BJ (cell line): ENCODE results near the gene ELMOD1. TPM values are rescaled to one million over a fixed set of nuclear protein-coding genes. Genes with fewer than 3 reads are reported as not detected.

Source experiments
- CTCF ChIA-PET: fragments of 350-600 bp; formaldehyde crosslinking; extraction: SDS; loops from one replicate; lab custom pipeline; 2021; ENCODE audit warnings: antibody characterized with exemption, inconsistent platforms; lab: Yijun Ruan, JAX
- POLR2A ChIA-PET: fragments of 300-600 bp; sonication (Branson Sonifier 250); formaldehyde crosslinking; extraction: SDS; loops from one replicate; lab custom pipeline; 2021; ENCODE audit warnings: antibody characterized with exemption; lab: Charles Lee
- DNase-seq: peaks from one replicate; pipeline ENCODE4 v3.0.0-alpha.2; 2011; ENCODE audit warnings: low read depth
- H3K27me3 ChIP-seq: 2 replicates; pipeline ENCODE4 v1.6.0; 2011; ENCODE audit warnings: low read length; ENCODE audit not compliant: control insufficient read depth, insufficient read depth
- H3K36me3 ChIP-seq: 2 replicates; pipeline ENCODE4 v1.5.1; 2011; ENCODE audit warnings: low read length; ENCODE audit not compliant: control insufficient read depth, insufficient read depth
- H3K4me3 ChIP-seq: 2 replicates; pipeline ENCODE4 v1.5.1; 2011; ENCODE audit warnings: low read depth, mild to moderate bottlenecking, control low read depth, low read length
- CTCF ChIP-seq: IDR thresholded peaks from 2 replicates; pipeline ENCODE4 v1.5.1; 2011; ENCODE audit warnings: low read depth, mild to moderate bottlenecking, control low read depth, inconsistent platforms, low read length, moderate library complexity; ENCODE audit not compliant: insufficient read depth
- polyA plus RNA-seq: library from polyadenylated mRNA; depleted of rRNA; stranded (reverse); fragments of >200 nt; gene quantifications from 2 replicates; pipeline ENCODE4 v1.2.3, GENCODE V29; 2011

The ELMOD1 gene
- polyA plus RNA-seq, 1 experiment, result 0.04 TPM

- CTCF ChIA-PET, result interaction anchor here (0.6 to 1.0 kb wide), 2 partner anchors 42 to 44 kb away, joined by 3 to 4 read pairs; no protein-coding TSS in a partner anchor
Observed at GRCh38 chr11:107648242-107648641, 57.3 kb downstream of the ELMOD1 start.

GRCh38 chr11:107651672-107652071, 60.7 kb downstream of the ELMOD1 start:
- ChIA-PET CTCF (no interaction called here), POLR2A (no interaction called here)
- Histone ChIP-seq H3K36me3 (no peaks in the 10 kb centered on the region), H3K27me3 (no peaks in the 10 kb centered on the region), H3K4me3 (no peak overlapping the region)
- DNase-seq, result no peak
- TF ChIP-seq CTCF, result no peak

More at GRCh38 chr11:107648242-107648641, 57.3 kb downstream of the ELMOD1 start:
- Histone ChIP-seq H3K4me3 (no peak overlapping the region), H3K27me3 (no peaks in the 10 kb centered on the region), H3K36me3 (no peaks in the 10 kb centered on the region)
- POLR2A ChIA-PET, result no interaction called here
- no peak for TF ChIP-seq CTCF
- DNase-seq, result no peak

GRCh38 chr11:107653076-107653475, 62.1 kb downstream of the ELMOD1 start:
- H3K4me3 ChIP-seq, result no peak overlapping the region
- CTCF ChIA-PET, result no interaction called here
- no peak for DNase-seq
- H3K27me3 ChIP-seq, result no peaks in the 10 kb centered on the region
- POLR2A ChIA-PET, result no interaction called here
- no peaks in the 10 kb centered on the region for H3K36me3 ChIP-seq
- TF ChIP-seq CTCF, result no peak

- CTCF ChIA-PET, result no interaction called here
- POLR2A ChIA-PET, result no interaction called here
- H3K4me3 ChIP-seq, result no peak overlapping the region
- no peak for TF ChIP-seq CTCF
- no peaks in the 10 kb centered on the region for H3K36me3 ChIP-seq
- peaks cover 3% of the 10 kb centered on the region for H3K27me3 ChIP-seq
- no peak for DNase-seq
Observed at GRCh38 chr11:107655602-107656001, 64.7 kb downstream of the ELMOD1 start.

GRCh38 chr11:107659310-107659709, 68.4 kb downstream of the ELMOD1 start:
- H3K27me3 ChIP-seq, result peaks cover 3% of the 10 kb centered on the region
- no peak overlapping the region for H3K4me3 ChIP-seq
- DNase-seq, result no peak
- TF ChIP-seq CTCF, result no peak
- no peaks in the 10 kb centered on the region for H3K36me3 ChIP-seq
- POLR2A ChIA-PET, result no interaction called here
- CTCF ChIA-PET, result no interaction called here
